Retinal pigment epithelial cell (primary cell): ENCODE measurements around the gene SPRR2A.

Experiments
- DNase-seq: peaks from one replicate; pipeline ENCODE4 v3.0.0-alpha.2; 2010; ENCODE audit warnings: low read depth
- H3K4me3 ChIP-seq: 2 replicates; pipeline ENCODE4 v1.5.1; 2011; ENCODE audit warnings: mild to moderate bottlenecking, low read length, control low read depth, moderate library complexity
- TF ChIP-seq, protein P1 (sequence below): conservative IDR thresholded peaks from 2 replicates; pipeline ENCODE4 v1.5.1; 2011; ENCODE audit warnings: low read depth, low read length, control low read depth, inconsistent platforms

SPRR2A gene

DNA sequence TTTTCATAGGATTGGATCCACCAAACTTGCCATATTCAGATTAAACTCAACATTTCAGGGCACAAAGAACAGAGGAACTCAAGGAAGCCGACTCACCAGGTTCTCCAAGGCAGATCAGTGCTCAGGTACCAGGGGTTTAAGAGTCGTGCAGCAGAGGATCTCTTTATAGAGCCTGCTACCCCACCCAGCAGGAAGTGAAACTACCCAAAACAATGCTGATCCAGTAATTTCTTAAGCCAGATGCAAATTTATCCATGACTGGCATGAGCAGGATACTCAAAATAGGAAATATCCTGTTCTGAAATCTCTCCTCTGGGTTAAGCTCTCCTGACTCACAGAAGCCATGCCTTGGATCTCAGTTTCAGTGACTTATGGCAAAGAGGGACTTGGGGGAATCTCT, at the start of gene SPRR2A:
Gene SPRR2A, minus strand, starts transcription at position 138 of the 400 bp plus-strand sequence. CDS start 777 bp downstream, outside the sequence.
- TF ChIP-seq, protein P1, sequence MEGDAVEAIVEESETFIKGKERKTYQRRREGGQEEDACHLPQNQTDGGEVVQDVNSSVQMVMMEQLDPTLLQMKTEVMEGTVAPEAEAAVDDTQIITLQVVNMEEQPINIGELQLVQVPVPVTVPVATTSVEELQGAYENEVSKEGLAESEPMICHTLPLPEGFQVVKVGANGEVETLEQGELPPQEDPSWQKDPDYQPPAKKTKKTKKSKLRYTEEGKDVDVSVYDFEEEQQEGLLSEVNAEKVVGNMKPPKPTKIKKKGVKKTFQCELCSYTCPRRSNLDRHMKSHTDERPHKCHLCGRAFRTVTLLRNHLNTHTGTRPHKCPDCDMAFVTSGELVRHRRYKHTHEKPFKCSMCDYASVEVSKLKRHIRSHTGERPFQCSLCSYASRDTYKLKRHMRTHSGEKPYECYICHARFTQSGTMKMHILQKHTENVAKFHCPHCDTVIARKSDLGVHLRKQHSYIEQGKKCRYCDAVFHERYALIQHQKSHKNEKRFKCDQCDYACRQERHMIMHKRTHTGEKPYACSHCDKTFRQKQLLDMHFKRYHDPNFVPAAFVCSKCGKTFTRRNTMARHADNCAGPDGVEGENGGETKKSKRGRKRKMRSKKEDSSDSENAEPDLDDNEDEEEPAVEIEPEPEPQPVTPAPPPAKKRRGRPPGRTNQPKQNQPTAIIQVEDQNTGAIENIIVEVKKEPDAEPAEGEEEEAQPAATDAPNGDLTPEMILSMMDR = no peak
- DNase-seq = no peak

DNA sequence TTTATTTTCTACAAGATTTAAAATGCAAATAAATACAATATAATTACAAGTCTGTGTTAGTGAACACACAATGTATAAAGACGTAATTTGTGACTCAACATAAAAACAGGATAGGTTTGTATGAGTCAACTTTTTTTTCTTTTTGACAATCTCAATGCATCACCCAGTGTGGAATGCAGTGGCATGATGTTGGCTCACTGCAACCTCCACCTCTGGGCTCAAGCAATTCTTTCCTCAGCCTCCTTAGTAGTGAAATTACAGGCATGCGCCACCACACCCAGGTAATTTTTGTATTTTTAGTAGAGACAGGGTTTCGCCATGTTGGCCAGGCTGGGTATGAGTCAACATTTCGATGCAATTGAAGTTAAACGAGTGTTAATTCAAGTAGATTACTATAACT, 42.9 kb upstream of the SPRR2A start:
- H3K4me3 ChIP-seq = no peak overlapping the region
- peak; percentile 52 for DNase-seq
- TF ChIP-seq, protein P1 = no peak

More for the DNA sequence above, at the start of gene SPRR2A:
- H3K4me3 ChIP-seq = no peak within 1 kb of the TSS

DNA sequence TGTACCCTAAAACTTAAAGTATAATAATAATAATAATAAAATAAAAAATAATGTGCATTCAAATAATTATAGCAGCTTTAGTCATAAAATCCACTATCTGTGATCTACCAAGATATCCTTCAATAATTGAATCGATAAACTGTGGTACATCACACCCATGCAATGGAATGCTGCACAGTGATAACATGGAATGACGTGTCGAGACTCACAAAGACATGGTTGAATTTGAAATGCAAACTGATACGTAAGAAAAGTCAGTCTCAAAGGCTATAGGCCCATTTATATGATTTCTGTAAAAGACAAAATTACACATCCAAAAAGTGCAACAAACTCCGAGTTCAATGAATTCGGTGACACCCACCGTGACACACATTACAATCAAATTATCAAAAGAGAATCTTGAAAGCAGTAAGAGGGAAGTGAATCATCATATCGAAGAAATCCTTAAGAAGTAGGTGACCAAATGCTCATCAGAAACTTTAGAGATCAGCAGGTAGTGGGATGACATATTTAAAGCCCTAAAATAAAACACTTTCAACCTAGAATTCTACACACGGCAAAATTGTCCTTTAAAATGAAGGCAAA, 42.2 kb upstream of the SPRR2A start:
- DNase-seq = no peak
- TF ChIP-seq, protein P1 = no peak
- no peak overlapping the region for H3K4me3 ChIP-seq

DNA sequence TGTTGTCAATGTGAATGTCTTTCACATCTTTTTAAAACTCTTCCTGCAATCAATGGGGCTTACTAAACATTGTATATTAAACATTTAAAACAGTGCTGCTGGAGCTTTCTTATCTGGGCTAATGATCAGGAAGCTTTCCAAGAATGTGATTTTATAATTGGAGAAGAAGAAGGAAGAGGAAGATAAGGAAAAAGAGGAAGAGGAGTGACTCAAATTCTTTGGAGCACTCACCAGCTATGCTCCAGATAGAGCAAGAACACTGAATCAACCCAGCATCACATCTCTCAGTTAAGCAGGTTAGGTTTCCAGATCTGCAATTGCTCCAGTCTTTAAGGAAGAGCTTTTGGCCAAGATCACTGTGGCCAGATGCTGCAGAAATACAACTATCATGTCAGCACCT, 38.5 kb upstream of the SPRR2A start:
- TF ChIP-seq, protein P1 = no peak
- DNase-seq = no peak
- no peak overlapping the region for H3K4me3 ChIP-seq

DNA sequence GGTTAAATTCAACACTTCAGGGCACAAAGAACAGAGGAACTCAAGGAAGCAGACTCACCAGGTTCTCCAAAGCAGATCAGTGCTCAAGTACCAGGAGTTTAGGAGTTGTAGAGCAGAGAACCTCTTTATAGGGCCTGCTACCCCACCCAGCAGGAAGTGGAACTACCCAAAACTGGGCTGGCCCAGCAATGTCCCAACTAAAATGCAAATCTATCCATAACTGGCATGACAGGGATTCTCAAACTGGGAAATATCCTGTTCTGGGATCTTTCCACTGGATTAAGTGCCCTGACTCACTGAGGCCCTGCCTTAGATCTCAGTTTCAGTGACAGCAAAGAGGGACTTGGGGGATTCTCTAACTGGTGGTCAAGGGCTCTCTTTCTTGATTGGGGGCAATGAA, 37.1 kb upstream of the SPRR2A start, which contains the start of gene SPRR2E:
Gene SPRR2E, minus strand, starts transcription at position 101 of the 400 bp plus-strand sequence. CDS start 775 bp downstream, outside the sequence.
- no peak within 1 kb of the TSS for H3K4me3 ChIP-seq
- TF ChIP-seq, protein P1 = no peak
- no peak for DNase-seq

DNA sequence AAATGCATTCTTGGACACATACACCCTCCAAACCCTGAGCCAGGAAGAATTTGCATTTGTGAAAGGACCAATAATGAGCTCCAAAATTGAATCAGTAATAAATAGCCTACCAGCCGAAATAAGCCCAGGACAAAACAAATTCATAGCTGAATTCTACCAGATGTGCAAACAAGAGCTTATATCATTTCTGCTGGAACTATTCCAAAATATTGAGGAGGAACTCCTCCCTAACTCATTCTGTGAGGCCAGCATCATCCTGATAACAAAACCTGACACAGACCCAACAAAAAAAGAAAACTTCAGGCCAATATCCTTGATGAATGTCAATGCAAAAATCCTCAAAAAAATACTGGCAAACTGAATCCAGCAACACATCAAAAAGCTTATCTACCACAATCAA, 30.3 kb upstream of the SPRR2A start:
- DNase-seq = no peak
- TF ChIP-seq, protein P1 = no peak
- no peak overlapping the region for H3K4me3 ChIP-seq

DNA sequence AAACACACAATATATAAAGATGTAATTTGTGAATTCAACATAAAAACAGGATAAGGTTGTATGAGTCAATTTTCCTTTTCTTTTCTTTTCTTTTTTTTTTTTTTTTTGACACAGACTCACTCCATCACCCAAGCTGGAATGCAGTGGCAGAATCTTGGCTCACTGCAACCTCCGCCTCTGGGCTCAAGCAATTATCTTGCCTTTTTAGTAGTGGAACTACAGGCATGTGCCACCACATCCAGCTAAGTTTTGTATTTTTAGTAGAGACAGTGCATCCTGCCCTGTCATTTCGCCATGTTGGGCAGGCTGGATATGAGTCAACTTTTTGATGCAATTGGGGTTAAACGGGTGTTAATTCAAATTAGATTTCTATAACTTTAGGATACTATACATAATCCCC, 24.4 kb upstream of the SPRR2A start:
- TF ChIP-seq, protein P1 = no peak
- H3K4me3 ChIP-seq = no peak overlapping the region
- no peak for DNase-seq
